Measurements from ENCODE around the gene IRF2BPL.

GRCh38 chr14:77039285-77040058 is 11.0 kb upstream of the IRF2BPL start:
- TF ChIP-seq, protein P1, sequence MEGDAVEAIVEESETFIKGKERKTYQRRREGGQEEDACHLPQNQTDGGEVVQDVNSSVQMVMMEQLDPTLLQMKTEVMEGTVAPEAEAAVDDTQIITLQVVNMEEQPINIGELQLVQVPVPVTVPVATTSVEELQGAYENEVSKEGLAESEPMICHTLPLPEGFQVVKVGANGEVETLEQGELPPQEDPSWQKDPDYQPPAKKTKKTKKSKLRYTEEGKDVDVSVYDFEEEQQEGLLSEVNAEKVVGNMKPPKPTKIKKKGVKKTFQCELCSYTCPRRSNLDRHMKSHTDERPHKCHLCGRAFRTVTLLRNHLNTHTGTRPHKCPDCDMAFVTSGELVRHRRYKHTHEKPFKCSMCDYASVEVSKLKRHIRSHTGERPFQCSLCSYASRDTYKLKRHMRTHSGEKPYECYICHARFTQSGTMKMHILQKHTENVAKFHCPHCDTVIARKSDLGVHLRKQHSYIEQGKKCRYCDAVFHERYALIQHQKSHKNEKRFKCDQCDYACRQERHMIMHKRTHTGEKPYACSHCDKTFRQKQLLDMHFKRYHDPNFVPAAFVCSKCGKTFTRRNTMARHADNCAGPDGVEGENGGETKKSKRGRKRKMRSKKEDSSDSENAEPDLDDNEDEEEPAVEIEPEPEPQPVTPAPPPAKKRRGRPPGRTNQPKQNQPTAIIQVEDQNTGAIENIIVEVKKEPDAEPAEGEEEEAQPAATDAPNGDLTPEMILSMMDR (IDR thresholded peaks at IDR 0.05; ENCODE audit: borderline replicate concordance, extremely low read depth, low read length, poor library complexity, severe bottlenecking), result no peak
- TF ChIP-seq EZH2 (IDR thresholded peaks at IDR 0.05; ENCODE audit: borderline replicate concordance, low read depth, low read length, severe bottlenecking), result no peak

Data from DND-41 (cell line).